Stimulated activated CD4-positive, alpha-beta T cell treated with anti-CD3 and anti-CD28 coated beads, Interleukin-15, amount 100 ng/mL, for 1 hour (primary cell): ENCODE data around the gene TTC4.

Experiments used
- DNase-seq, 2 donors: peaks; one replicate each; pipeline ENCODE4 v3.0.0-alpha.2; 2020; ENCODE audit warnings: low read depth in 1 of 2, low spot score in 1 of 2

TTC4 gene

GRCh38 chr1:54777431-54777830 is 61.8 kb downstream of the TTC4 start:
- DNase-seq = no peak

- DNase-seq = no peak
Measured at GRCh38 chr1:54781023-54781723, 65.5 kb downstream of the TTC4 start.

GRCh38 chr1:54782156-54782555 is 66.5 kb downstream of the TTC4 start:
- DNase-seq = no peak

GRCh38 chr1:54782588-54782987 is 66.9 kb downstream of the TTC4 start:
- no peak for DNase-seq

GRCh38 chr1:54784066-54784465 is 68.4 kb downstream of the TTC4 start:
- DNase-seq = no peak

- no peak for DNase-seq
Measured at GRCh38 chr1:54786778-54787177, 71.1 kb downstream of the TTC4 start.

- DNase-seq = no peak
Measured at GRCh38 chr1:54787604-54788003, 71.9 kb downstream of the TTC4 start.

- DNase-seq = no peak
Measured at GRCh38 chr1:54788459-54788858, 72.8 kb downstream of the TTC4 start.

- DNase-seq = peak in 1 of 2 donors; percentile 35
Measured at GRCh38 chr1:54791880-54792522, 76.3 kb downstream of the TTC4 start.
